GM23248 (cell line): ENCODE results near the gene UFSP2.

Experiments used
- EZH2 ChIP-seq: fragments of 200-600 bp; sonication (generic); IDR thresholded peaks from 2 replicates; pipeline ENCODE4 v1.6.1; 2018; ENCODE audit warnings: antibody characterized with exemption, mild to moderate bottlenecking; ENCODE audit not compliant: insufficient read depth, poor library complexity, severe bottlenecking
- EZH2phosphoT487 ChIP-seq: fragments of 200-600 bp; sonication (generic); IDR thresholded peaks from 2 replicates; pipeline ENCODE4 v1.6.1; 2018; ENCODE audit warnings: antibody characterized with exemption, moderate library complexity, mild to moderate bottlenecking, low read depth; ENCODE audit not compliant: insufficient read depth

GRCh38 chr4:185390941-185391340 is 34.8 kb downstream of the UFSP2 start:
- TF ChIP-seq EZH2 (no peak), EZH2phosphoT487 (no peak)
